Measurements from ENCODE around the gene EPS8L1. TPM values are rescaled to one million over a fixed set of nuclear protein-coding genes. Genes with fewer than 3 reads are reported as not detected.

Gene EPS8L1
- total RNA-seq (2012; rRNA removed) = 0.90 and 1.9 TPM in 2 replicates
- 2.9 and 3.1 TPM in 2 replicates for polyA plus RNA-seq (2012; rRNA removed)
- 2.5 and 8.1 TPM in 2 replicates for polyA plus RNA-seq (2012; cell fraction: cytosol; rRNA removed)
- 6.8 and 7.4 TPM in 2 replicates for polyA plus RNA-seq (2012; cell fraction: nucleus; rRNA removed; ENCODE audit: low replicate concordance)
- percentile 13 among the genes with signal in this experiment for Bru-seq, nascent RNA
- percentile 12 among the genes with signal in this experiment for BruChase-seq, experiment 1, labeled RNA remaining after a 6-hour chase
- percentile 11 among the genes with signal in this experiment for BruChase-seq, experiment 2, labeled RNA remaining after a 2-hour chase
- long read RNA-seq = 0 reads

DNA sequence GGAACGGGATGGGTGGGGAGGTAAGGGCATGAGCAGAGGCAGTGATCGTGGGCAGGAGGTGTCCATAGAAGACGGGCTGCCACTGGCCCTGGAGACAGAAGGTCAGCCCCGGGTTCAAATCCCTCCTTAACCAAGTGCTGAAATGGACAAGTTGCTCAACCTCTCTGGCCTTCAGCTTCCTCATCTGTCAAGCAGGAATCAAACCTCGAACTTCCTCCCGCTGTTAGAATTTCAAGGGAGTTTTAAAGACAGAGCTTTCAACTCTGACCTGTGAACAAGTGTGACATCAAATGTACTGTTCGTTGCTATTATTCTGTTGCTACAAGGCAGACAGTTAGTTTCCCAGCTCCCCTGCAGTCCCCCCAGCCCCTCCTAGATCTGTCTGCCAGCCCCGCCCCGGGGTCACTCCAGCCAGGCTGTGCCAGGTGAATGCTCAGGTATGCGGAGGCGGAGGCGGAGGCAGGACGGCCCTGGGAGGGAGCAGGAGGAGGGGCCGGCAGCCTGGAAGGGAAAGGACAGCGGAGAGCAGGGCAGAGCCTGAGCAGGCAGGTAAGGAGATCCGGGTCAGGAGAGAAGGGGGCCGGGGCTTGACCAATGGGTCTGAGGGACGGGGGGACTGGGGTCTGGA lies at the start of gene EPS8L1:
Gene EPS8L1 (plus strand): TSS at position 499 of the 628 bp plus-strand sequence. CDS start 576 bp downstream, outside the sequence.
- no peaks in the 10 kb centered on the region; the same call in 1 of the 2 replicates for H3K9me3 ChIP-seq (ENCODE audit: control insufficient read depth, insufficient read depth, low read length)
- H3K27me3 ChIP-seq (ENCODE audit: control insufficient read depth, insufficient read depth, low read length) = peaks cover 29% of the 10 kb centered on the region
- H3K4me2 ChIP-seq (ENCODE audit: low read depth, low read length) = no peak within 1 kb of the TSS
- ATAC-seq (ENCODE audit: low read depth) = no peak
- BruUV-seq (replicated peaks) = no TSS peak
- peaks cover 3% of the 10 kb centered on the region; the same call in 1 of the 2 replicates for H3K9me1 ChIP-seq (ENCODE audit: insufficient read depth, low read length)
- no peak within 1 kb of the TSS for H2BK120ac ChIP-seq (ENCODE audit: low read depth, low read length)
- H4K91ac ChIP-seq (ENCODE audit: insufficient read depth, low read depth, low read length) = no peak within 1 kb of the TSS
- no peak within 1 kb of the TSS for H3K23ac ChIP-seq (ENCODE audit: low read depth, low read length)
- no peaks in the 10 kb centered on the region for H4K20me1 ChIP-seq (ENCODE audit: insufficient read depth, low read length)
- no peak within 1 kb of the TSS for H4K5ac ChIP-seq (ENCODE audit: low read depth, low read length)
- dilution Hi-C loops (cut with HindIII; ENCODE audit: low sequenced_read_pairs, unreplicated experiment) = no loop called here
- no peak within 1 kb of the TSS for H4K8ac ChIP-seq (ENCODE audit: low read depth in 2 of 2, low read length in 2 of 2)
- no peak within 1 kb of the TSS for H3K9ac ChIP-seq (ENCODE audit: low read depth, low read length)
- H2BK20ac ChIP-seq (ENCODE audit: low read depth, low read length) = no peak within 1 kb of the TSS
- ChIA-PET CTCF (no interaction called here), POLR2A (ENCODE audit: unreplicated experiment) (no interaction called here)
- DNase-seq = no peak
- WGBS, 2 experiments (ENCODE audit: extremely low coverage in 2 of 2, insufficient read length in 1 of 2) = 23% methylated on average over 8 of the region's 18 CpGs; no CpG with 5 or more reads in 1 of the 2 experiments
- no peaks in the 10 kb centered on the region for H3K36me3 ChIP-seq (ENCODE audit: control insufficient read depth, insufficient read depth, low read length)
- no peak within 1 kb of the TSS for H3K4ac ChIP-seq (ENCODE audit: low read depth, low read length)
- no peak within 1 kb of the TSS for H3K27ac ChIP-seq (ENCODE audit: insufficient read depth, low read length)
- intact Hi-C loops (cut with micrococcal nuclease) = no loop called here
- H3K18ac ChIP-seq (ENCODE audit: low read depth, low read length) = no peak within 1 kb of the TSS
- no peaks in the 10 kb centered on the region for H3K79me1 ChIP-seq (ENCODE audit: low read depth in 1 of 2, low read length in 2 of 2)
- H2AFZ ChIP-seq (replicated peaks; ENCODE audit: low read length, poor library complexity) = no peak within 1 kb of the TSS
- H2BK5ac ChIP-seq (ENCODE audit: low read depth, low read length, poor library complexity, severe bottlenecking) = no peak within 1 kb of the TSS
- TF ChIP-seq MXI1 (IDR thresholded peaks at IDR 0.05; ENCODE audit: borderline replicate concordance, low read depth, low read length) (no peak), RAD21 (IDR thresholded peaks at IDR 0.05; ENCODE audit: low read length) (no peak), MAFK (IDR thresholded peaks at IDR 0.05; ENCODE audit: low read depth, low read length) (no peak), SMC3 (IDR thresholded peaks at IDR 0.05; ENCODE audit: low read depth, low read length) (no peak), MAZ (IDR thresholded peaks at IDR 0.05; ENCODE audit: borderline replicate concordance, low read depth, low read length) (no peak), BHLHE40 (IDR thresholded peaks at IDR 0.05; ENCODE audit: low read depth, low read length) (no peak)
- TF ChIP-seq, protein P1, sequence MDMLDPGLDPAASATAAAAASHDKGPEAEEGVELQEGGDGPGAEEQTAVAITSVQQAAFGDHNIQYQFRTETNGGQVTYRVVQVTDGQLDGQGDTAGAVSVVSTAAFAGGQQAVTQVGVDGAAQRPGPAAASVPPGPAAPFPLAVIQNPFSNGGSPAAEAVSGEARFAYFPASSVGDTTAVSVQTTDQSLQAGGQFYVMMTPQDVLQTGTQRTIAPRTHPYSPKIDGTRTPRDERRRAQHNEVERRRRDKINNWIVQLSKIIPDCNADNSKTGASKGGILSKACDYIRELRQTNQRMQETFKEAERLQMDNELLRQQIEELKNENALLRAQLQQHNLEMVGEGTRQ (IDR thresholded peaks at IDR 0.05; ENCODE audit: low read depth, low read length) = no peak
- TF ChIP-seq, protein P2, sequence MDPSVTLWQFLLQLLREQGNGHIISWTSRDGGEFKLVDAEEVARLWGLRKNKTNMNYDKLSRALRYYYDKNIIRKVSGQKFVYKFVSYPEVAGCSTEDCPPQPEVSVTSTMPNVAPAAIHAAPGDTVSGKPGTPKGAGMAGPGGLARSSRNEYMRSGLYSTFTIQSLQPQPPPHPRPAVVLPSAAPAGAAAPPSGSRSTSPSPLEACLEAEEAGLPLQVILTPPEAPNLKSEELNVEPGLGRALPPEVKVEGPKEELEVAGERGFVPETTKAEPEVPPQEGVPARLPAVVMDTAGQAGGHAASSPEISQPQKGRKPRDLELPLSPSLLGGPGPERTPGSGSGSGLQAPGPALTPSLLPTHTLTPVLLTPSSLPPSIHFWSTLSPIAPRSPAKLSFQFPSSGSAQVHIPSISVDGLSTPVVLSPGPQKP (IDR thresholded peaks at IDR 0.05; ENCODE audit: borderline replicate concordance, low read depth, low read length) = no peak
- TF ChIP-seq, protein P3, sequence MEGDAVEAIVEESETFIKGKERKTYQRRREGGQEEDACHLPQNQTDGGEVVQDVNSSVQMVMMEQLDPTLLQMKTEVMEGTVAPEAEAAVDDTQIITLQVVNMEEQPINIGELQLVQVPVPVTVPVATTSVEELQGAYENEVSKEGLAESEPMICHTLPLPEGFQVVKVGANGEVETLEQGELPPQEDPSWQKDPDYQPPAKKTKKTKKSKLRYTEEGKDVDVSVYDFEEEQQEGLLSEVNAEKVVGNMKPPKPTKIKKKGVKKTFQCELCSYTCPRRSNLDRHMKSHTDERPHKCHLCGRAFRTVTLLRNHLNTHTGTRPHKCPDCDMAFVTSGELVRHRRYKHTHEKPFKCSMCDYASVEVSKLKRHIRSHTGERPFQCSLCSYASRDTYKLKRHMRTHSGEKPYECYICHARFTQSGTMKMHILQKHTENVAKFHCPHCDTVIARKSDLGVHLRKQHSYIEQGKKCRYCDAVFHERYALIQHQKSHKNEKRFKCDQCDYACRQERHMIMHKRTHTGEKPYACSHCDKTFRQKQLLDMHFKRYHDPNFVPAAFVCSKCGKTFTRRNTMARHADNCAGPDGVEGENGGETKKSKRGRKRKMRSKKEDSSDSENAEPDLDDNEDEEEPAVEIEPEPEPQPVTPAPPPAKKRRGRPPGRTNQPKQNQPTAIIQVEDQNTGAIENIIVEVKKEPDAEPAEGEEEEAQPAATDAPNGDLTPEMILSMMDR (conservative IDR thresholded peaks at IDR 0.05; ENCODE audit: low read depth, low read length) = no peak
- H2AK9ac ChIP-seq (replicated peaks; ENCODE audit: low read depth, low read length, poor library complexity) = no peak within 1 kb of the TSS
- no peak within 1 kb of the TSS for H2AK5ac ChIP-seq (ENCODE audit: low read depth, low read length)
- H3K4me1 ChIP-seq (ENCODE audit: control insufficient read depth, insufficient read depth, low read length) = peaks cover 2% of the 10 kb centered on the region; the same call in 1 of the 2 replicates
- H2BK15ac ChIP-seq (ENCODE audit: low read depth, low read length) = no peak within 1 kb of the TSS
- no peak within 1 kb of the TSS for H3K14ac ChIP-seq (replicated peaks; ENCODE audit: low read depth, low read length)
- in situ Hi-C loops (cut with MboI; ENCODE audit: low sequenced_read_pairs) = no loop called here
- no peak within 1 kb of the TSS for H3K4me3 ChIP-seq (ENCODE audit: insufficient read depth, low read depth, low read length)
- H3K56ac ChIP-seq (ENCODE audit: extremely low read depth, insufficient read depth, low read length) = no peak within 1 kb of the TSS
